Fibroblast of mammary gland (primary cell): ENCODE data around the gene PNMT.

Experiments
- DNase-seq: peaks from one replicate; pipeline ENCODE4 v3.0.0-alpha.2; 2010; ENCODE audit warnings: low read depth
- H3K4me3 ChIP-seq: 2 replicates; pipeline ENCODE4 v1.5.1; 2011; ENCODE audit warnings: low read depth, mild to moderate bottlenecking, low read length, moderate library complexity; ENCODE audit not compliant: control insufficient read depth
- CTCF ChIP-seq: conservative IDR thresholded peaks from 2 replicates; pipeline ENCODE4 v1.5.1; 2011; ENCODE audit warnings: low read depth, low read length, inconsistent platforms; ENCODE audit not compliant: control insufficient read depth, insufficient read depth

PNMT gene

GRCh38 chr17:39669897-39670735 is 1.9 kb downstream of the PNMT start:
- DNase-seq = no peak
- no peak overlapping the region for H3K4me3 ChIP-seq
- no peak for TF ChIP-seq CTCF

- no peak for DNase-seq
- H3K4me3 ChIP-seq = no peak overlapping the region
- TF ChIP-seq CTCF = no peak
Measured at GRCh38 chr17:39670746-39671145, 2.5 kb downstream of the PNMT start.

GRCh38 chr17:39671651-39672521 is 3.6 kb downstream of the PNMT start:
- peak; percentile 37 for DNase-seq

GRCh38 chr17:39672522-39673334 is 4.5 kb downstream of the PNMT start:
- no peak overlapping the region for H3K4me3 ChIP-seq
- TF ChIP-seq CTCF = no peak
- DNase-seq = no peak

More at GRCh38 chr17:39671651-39672521, 3.6 kb downstream of the PNMT start:
- H3K4me3 ChIP-seq = no peak overlapping the region
- TF ChIP-seq CTCF = peak; percentile 53

- DNase-seq = no peak
- no peak for TF ChIP-seq CTCF
- H3K4me3 ChIP-seq = no peak overlapping the region
Measured at GRCh38 chr17:39673335-39674081, 5.3 kb downstream of the PNMT start.

- H3K4me3 ChIP-seq = no peak overlapping the region
- TF ChIP-seq CTCF = no peak
- DNase-seq = no peak
Measured at GRCh38 chr17:39674179-39674578, 5.9 kb downstream of the PNMT start.
